ENCODE measurements around the gene BAD. TPM values are rescaled to one million over a fixed set of nuclear protein-coding genes. Genes with fewer than 3 reads are reported as not detected.
A peak's percentile ranks its signal among the peaks of the same experiment; 100 is the strongest.

Gene BAD
- total RNA-seq, 1 experiment from 2014 or later, result 50.5 TPM

DNA sequence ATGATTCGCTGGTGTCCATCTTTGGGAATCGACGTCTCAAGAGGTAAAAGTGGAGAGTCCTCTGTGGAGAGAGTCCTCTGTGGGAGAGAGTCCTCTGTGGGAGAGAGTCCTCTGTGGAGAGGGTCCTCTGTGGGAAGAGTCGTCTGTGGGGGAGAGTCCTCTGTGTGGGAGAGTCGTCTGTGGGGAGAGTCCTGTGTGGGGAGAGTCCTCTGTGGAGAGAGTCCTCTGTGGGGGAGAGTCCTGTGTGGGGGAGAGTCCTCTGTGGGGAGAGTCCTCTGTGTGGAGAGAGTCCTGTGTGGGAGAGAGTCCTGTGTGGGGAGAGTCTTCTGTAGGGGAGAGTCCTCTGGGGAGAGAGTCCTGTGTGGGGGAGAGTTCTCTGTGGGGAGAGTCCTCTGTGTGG, 36.6 kb upstream of the BAD start:
- Histone ChIP-seq H3K36me3 (ENCODE audit: control insufficient read depth, insufficient read depth, low read length) (peaks cover 1% of the 10 kb centered on the region), H3K9me3 (no peaks in the 10 kb centered on the region), H3K4me1 (peaks cover 21% of the 10 kb centered on the region), H3K27me3 (replicated peaks; ENCODE audit: control insufficient read depth, insufficient read depth, low read length) (no peaks in the 10 kb centered on the region), H3K4me3 (ENCODE audit: low read depth, low read length) (no peak overlapping the region)
- no peak for DNase-seq
- no peak for TF ChIP-seq CTCF (IDR thresholded peaks at IDR 0.05; ENCODE audit: insufficient read depth in 1 of 2, low read depth in 1 of 2, low read length in 1 of 2, severe bottlenecking in 1 of 2, unreplicated experiment in 1 of 2)
- intact Hi-C loops (cut with micrococcal nuclease; ENCODE audit: unreplicated experiment), result no loop called here
- H3K4me3 Mint-ChIP-seq (ENCODE audit: unreplicated experiment), result no peak overlapping the region
- H3K9me3 Mint-ChIP-seq (ENCODE audit: unreplicated experiment), result no peaks in the 10 kb centered on the region
- CTCF ChIA-PET, result interaction anchor here (1.5 kb wide), 1 partner anchor 34 kb away, joined by 3 read pairs; no protein-coding TSS in a partner anchor
- peaks cover 57% of the 10 kb centered on the region for H3K36me3 Mint-ChIP-seq (ENCODE audit: insufficient read depth, unreplicated experiment)
- peaks cover 24% of the 10 kb centered on the region for H3K4me1 Mint-ChIP-seq (ENCODE audit: low read depth, unreplicated experiment)
- peak overlapping the region; percentile 34 for H3K27ac Mint-ChIP-seq (ENCODE audit: unreplicated experiment)
- BruUV-seq (replicated peaks), result no TSS peak
- H3K27me3 Mint-ChIP-seq (ENCODE audit: insufficient read depth, unreplicated experiment), result no peaks in the 10 kb centered on the region
- POLR2A ChIA-PET, result no interaction called here

DNA sequence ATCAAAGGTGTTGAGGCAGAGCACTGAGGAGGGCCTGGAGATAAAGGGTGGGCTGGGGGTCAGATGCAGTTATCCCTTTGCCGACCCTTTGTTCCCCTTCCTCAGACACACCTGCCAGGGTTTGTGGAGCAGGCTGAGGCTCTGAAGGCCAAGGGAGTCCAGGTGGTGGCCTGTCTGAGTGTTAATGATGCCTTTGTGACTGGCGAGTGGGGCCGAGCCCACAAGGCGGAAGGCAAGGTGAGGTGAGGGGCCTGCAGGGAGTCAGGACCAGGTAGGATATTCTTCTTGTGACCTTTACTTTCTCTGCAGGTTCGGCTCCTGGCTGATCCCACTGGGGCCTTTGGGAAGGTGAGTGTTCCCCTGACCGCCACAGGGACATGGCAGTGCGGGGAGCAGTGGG, 36.1 kb upstream of the BAD start:
- H3K9me3 Mint-ChIP-seq (ENCODE audit: unreplicated experiment), result no peaks in the 10 kb centered on the region
- CTCF ChIA-PET, result interaction anchor here (0.6 to 1.5 kb wide), 2 partner anchors 34 to 1332 kb away, joined by 3 to 4 read pairs; no protein-coding TSS in a partner anchor
- no TSS peak for BruUV-seq (replicated peaks)
- H3K27ac Mint-ChIP-seq (ENCODE audit: unreplicated experiment), result peak overlapping the region; percentile 34
- POLR2A ChIA-PET, result no interaction called here
- H3K36me3 Mint-ChIP-seq (ENCODE audit: insufficient read depth, unreplicated experiment), result peaks cover 57% of the 10 kb centered on the region
- H3K4me1 Mint-ChIP-seq (ENCODE audit: low read depth, unreplicated experiment), result peaks cover 24% of the 10 kb centered on the region
- Histone ChIP-seq H3K9me3 (no peaks in the 10 kb centered on the region), H3K4me3 (ENCODE audit: low read depth, low read length) (no peak overlapping the region), H3K27me3 (replicated peaks; ENCODE audit: control insufficient read depth, insufficient read depth, low read length) (no peaks in the 10 kb centered on the region), H3K4me1 (peaks cover 21% of the 10 kb centered on the region), H3K36me3 (ENCODE audit: control insufficient read depth, insufficient read depth, low read length) (peaks cover 1% of the 10 kb centered on the region)
- peak overlapping the region; percentile 9 for H3K4me3 Mint-ChIP-seq (ENCODE audit: unreplicated experiment)
- DNase-seq, result no peak
- TF ChIP-seq CTCF (IDR thresholded peaks at IDR 0.05; ENCODE audit: insufficient read depth in 1 of 2, low read depth in 1 of 2, low read length in 1 of 2, severe bottlenecking in 1 of 2, unreplicated experiment in 1 of 2), result no peak
- no peaks in the 10 kb centered on the region for H3K27me3 Mint-ChIP-seq (ENCODE audit: insufficient read depth, unreplicated experiment)
- intact Hi-C loops (cut with micrococcal nuclease; ENCODE audit: unreplicated experiment), result no loop called here

DNA sequence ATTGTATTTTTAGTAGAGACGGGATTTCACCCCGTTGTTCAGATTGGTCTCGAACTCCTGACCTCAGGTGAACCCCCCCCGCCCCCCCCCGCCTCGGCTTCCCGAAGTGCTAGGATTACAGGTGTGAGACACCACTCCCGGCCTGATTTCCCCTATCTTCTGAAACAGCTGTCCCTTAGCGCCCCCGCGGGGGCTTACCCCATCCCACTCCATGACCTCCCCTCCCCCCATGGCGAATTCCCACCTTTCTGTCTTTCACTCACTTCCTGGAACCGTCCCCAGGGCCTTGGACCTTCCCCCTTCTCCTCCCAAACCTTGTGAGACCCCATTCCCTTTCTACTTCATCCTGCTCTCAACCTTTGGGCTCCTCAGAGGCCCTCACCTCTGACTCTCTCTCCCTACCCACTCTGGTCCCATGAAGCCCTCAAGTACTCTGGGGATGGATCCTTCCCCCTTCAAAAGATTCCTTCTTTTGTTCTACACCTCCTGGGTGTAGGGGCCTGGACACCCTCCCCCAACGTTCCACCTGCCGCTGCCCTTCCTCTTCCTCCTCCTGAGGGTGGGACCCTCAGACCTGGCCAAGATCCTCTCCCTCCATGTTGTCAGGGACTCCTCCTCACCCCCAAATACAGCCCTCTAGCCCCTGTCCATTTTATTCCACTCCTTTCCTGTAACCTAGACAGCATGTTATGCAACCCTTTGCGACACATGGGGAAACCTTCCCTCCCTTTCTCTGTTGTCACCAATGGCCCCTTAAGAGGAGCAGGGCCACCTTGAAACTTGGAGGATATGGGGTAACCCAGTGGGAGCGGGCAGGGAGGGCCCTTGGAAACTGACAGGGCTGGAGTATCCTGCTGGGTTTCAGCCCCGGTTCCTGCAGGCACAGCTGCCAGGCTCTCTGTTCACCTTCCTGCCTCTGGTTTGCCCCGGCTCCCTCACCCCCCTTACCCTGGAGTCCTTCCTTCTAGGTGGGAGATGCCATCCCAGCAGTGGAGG, 34.6 kb upstream of the BAD start:
- Mint-ChIP-seq H3K36me3 (ENCODE audit: insufficient read depth, unreplicated experiment) (peaks cover 70% of the 10 kb centered on the region), H3K4me1 (ENCODE audit: low read depth, unreplicated experiment) (peaks cover 24% of the 10 kb centered on the region), H3K9me3 (ENCODE audit: unreplicated experiment) (no peaks in the 10 kb centered on the region), H3K4me3 (ENCODE audit: unreplicated experiment) (peak overlapping the region; percentile 84), H3K27ac (ENCODE audit: unreplicated experiment) (peak overlapping the region; percentile 97), H3K27me3 (ENCODE audit: insufficient read depth, unreplicated experiment) (no peaks in the 10 kb centered on the region)
- peak in 1 of 2 experiments; percentile 29 for DNase-seq
- Histone ChIP-seq H3K27me3 (replicated peaks; ENCODE audit: control insufficient read depth, insufficient read depth, low read length) (no peaks in the 10 kb centered on the region), H3K4me3 (ENCODE audit: low read depth, low read length) (peak overlapping the region; percentile 70), H3K4me1 (peaks cover 21% of the 10 kb centered on the region), H3K36me3 (ENCODE audit: control insufficient read depth, insufficient read depth, low read length) (peaks cover 5% of the 10 kb centered on the region), H3K9me3 (no peaks in the 10 kb centered on the region)
- TSS peak; percentile 39 for BruUV-seq (replicated peaks)
- ChIA-PET POLR2A (interaction anchor here (2.1 to 2.6 kb wide), 3 partner anchors 14 to 460 kb away, joined by 5 to 86 read pairs (median 13); partner anchors contain the start of genes ESRRA and SF1), CTCF (interaction anchor here (0.6 to 3.6 kb wide), 10 partner anchors 9 to 238 kb away, joined by 3 to 274 read pairs (median 17); partner anchors contain the start of genes CATSPERZ and ESRRA)
- intact Hi-C loops (cut with micrococcal nuclease; ENCODE audit: unreplicated experiment), result loop anchor here (5.0 kb wide), 1 partner anchor 88 kb away; no protein-coding TSS in a partner anchor
- TF ChIP-seq CTCF (IDR thresholded peaks at IDR 0.05; ENCODE audit: insufficient read depth in 1 of 2, low read depth in 1 of 2, low read length in 1 of 2, severe bottlenecking in 1 of 2, unreplicated experiment in 1 of 2), result no peak

Data from Caco-2 (cell line).